ENCODE results near the gene TAF4.

Gene TAF4

DNA sequence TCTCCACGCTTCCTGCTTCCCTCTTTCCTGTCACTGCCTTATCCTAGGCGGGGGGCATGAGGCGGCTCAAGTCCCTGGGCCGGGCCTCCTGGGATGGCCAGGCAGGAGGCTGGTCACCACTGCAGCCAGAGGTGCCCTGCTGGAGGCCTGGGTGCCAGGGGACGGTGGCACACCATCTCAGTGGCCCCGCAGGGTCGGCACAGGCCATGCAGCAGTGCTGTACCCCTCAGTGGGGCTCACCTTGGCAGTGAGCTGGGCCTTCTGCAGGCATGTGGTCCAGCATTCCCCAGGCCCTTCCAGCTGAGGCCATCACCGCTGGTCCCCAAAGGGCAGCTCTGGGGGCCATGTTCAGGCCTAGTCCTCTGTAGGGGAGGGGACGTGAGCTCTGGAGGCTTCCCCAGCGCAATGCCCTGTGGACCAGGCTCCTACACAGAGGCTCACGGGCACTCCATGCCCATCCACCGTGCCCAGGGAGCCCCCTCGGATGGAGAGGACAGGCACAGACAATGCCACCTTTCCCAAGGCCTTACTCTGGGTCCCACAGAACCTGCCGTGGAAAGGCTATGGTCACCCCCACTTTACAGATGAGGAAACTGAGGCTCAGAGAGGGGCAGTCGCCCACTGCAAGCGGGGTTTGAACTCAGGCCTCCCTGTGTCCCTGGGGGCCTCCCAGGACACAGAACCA, 123.8 kb downstream of the TAF4 start:
- DNase-seq (ENCODE audit: insufficient read length, low spot score) (no peak), FAIRE-seq (no peak)
- TF ChIP-seq POLR2A (IDR thresholded peaks at IDR 0.05; ENCODE audit: low read depth, low read length) = no peak

DNA sequence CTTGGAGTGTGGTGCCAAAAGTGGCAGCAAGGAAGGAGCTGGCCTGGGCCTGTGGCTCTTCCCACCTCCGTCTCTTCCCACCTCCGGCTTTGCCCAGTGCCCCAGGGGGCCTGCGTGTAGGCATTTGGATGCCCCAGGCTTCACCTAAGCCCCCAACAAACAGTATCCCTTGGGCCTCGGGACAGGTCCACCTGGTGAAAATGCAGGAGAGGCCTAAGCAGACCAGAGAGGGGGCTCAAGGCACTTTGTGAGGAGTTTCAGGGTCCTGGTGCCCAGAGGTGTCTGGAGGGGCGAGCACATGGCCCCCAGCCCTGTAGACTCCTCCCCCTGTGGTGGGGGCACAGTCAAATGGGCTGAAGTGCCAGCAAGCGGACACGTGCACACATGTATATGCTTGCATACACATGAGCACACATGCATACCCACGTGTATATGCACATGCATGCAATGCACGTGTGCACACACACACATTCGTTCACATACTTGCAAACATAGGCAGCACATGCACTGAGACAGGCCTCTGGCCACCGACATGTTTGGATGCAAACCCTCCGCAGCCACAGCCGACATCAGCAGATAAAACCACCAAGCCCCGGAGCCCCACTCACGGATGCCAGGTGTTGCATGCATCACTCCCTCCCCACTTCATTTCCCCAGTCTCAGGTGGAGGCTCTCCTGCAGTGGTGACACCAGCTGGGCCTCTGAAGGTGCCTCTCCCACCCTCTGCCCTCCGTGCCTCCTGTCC, 124.5 kb downstream of the TAF4 start:
- no peak for FAIRE-seq
- no peak for DNase-seq (ENCODE audit: insufficient read length, low spot score)
- TF ChIP-seq POLR2A (IDR thresholded peaks at IDR 0.05; ENCODE audit: low read depth, low read length) = no peak

DNA sequence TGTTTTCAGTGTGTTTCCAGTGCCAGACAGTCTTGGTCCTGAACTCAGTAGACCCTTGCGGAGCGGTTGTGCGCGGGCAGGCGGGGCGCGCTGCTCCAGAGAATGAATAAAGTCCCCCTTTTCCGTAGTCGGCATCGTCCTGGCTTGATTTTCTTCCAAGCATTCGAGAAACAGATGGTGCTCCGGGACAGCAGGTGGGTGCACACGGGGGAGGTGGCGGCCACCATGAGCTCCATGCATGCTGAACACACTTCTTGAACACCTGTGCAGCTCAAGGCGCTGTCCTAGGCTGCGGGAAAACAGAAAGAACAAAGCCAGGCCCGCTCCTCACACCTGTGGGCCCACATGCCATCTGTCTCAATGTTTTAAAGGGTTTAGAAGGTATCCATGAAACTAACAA, 125.2 kb downstream of the TAF4 start:
- no peak for TF ChIP-seq POLR2A (IDR thresholded peaks at IDR 0.05; ENCODE audit: low read depth, low read length)
- DNase-seq (ENCODE audit: insufficient read length, low spot score) (no peak), FAIRE-seq (no peak)

DNA sequence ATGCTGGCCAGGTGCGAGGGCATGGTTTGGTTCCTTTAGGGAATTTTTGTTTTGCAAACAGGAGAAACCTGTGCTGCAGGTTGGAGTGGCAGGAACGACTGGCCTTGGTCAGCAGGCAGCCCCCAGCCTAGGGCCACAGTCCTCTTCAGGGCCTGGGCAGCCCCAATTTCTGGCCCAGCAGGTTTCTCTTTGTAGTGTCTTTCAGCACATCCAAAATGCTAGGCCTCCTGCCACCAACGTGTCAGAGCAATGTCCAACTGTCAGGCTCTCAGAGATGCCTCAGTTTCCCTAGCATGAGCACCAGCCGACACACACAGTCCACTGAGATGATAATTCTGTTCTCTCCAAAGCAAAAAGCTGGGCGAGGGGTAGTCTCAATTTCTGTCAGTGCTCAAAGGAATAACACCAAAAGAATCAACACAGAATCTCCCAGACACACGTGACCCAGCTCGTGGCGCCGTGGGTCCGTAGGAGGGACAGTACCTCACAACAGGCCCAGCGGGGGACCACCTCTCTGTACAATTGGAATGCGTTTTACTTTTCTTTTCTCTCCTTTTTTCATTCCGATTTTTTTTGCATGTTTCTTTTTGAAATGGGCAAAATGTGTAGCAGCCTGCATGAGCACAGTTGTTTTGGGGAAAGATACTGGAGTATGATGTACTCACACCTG, 125.9 kb downstream of the TAF4 start:
- FAIRE-seq (no peak), DNase-seq (ENCODE audit: insufficient read length, low spot score) (no peak)
- TF ChIP-seq POLR2A (IDR thresholded peaks at IDR 0.05; ENCODE audit: low read depth, low read length) = no peak

DNA sequence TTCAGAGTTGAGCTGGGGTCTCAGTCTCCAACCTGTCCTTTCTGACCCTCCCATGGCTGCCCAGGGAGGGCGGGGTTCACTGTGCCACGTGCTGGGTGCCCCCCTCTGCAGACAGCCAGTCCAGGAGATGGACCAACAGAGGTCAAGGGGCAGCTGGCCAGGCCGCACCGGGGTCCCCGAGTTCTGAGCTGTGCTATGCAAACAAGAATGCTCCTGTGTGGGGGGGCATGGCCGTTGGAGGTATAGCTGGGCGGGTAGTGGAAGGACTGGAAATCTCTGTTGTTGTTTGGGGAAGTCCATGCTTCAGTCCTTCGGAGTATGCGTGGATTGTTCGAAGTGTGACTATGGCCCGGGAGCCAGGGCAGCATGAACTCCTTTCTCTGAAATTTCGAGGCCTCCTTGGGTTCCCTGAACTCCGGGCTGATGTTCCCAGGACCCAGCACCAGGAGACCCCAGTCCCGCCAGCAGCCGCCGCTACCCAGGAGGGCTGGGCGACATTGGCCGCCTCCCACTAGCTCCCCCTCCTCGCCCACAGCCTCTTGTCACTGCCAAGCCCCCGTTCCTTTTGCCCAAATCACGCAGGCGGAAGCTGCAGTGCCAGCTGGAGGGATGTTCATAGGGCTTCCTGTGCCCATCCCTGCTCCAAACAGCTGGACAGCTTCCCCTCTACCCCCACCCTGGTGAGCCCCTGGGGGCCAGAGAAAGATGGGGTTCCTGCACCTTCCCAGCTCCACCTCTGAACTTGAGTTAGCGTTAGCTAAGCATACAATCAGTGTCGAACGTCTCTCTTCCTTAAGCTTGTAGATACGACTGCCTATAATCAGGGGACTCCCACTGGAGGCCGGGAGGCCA, 126.6 kb downstream of the TAF4 start:
- no peak for FAIRE-seq

DNA sequence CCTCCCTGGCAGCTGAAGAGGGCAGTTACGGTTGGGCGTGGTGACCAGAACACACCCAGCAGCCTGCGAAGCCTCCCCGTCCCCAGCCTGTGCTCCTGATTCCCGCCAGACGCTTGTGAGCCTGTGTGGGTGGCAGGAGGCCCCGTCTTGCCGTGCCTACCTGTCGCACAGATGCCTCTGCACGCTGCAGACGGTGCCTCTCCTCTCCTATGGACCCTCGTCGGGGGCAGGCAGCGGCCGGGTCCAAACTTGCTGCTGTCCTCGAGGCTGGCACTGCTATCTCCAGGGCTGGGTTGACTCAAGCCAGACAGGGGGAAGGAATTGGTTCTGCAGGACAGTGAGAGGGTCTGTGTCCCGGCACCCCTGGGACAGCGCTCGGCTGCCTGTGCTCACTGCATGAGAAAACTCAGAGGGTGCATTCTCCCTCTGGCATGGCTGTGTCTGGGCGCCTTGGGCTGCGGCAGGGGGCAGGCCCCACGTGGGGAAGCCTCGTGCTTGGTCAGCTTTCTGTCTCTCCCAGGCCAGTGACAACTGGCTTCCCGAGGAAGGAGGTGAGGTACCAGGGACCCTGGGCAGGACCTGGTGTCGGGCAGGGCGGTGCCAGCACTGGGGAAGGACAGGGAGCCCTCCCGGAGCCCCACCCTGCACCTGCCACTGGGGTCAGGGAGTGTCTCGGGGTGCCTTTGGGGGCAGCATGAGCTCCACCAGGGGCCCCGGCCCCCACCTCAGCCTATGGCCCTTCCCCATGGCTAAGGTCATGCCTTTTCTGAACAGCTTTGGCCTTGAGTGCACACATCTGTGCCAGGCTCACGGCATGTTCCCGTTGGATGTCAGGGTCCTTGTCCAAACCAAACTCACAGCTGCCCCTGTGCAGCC, 127.5 kb downstream of the TAF4 start:
- no peak for TF ChIP-seq POLR2A (IDR thresholded peaks at IDR 0.05; ENCODE audit: low read depth, low read length)
- DNase-seq (ENCODE audit: insufficient read length, low spot score) = no peak
- no peak for FAIRE-seq

More for the DNA sequence above, 126.6 kb downstream of the TAF4 start:
- no peak for TF ChIP-seq POLR2A (IDR thresholded peaks at IDR 0.05; ENCODE audit: low read depth, low read length)
- DNase-seq (ENCODE audit: insufficient read length, low spot score) = no peak

DNA sequence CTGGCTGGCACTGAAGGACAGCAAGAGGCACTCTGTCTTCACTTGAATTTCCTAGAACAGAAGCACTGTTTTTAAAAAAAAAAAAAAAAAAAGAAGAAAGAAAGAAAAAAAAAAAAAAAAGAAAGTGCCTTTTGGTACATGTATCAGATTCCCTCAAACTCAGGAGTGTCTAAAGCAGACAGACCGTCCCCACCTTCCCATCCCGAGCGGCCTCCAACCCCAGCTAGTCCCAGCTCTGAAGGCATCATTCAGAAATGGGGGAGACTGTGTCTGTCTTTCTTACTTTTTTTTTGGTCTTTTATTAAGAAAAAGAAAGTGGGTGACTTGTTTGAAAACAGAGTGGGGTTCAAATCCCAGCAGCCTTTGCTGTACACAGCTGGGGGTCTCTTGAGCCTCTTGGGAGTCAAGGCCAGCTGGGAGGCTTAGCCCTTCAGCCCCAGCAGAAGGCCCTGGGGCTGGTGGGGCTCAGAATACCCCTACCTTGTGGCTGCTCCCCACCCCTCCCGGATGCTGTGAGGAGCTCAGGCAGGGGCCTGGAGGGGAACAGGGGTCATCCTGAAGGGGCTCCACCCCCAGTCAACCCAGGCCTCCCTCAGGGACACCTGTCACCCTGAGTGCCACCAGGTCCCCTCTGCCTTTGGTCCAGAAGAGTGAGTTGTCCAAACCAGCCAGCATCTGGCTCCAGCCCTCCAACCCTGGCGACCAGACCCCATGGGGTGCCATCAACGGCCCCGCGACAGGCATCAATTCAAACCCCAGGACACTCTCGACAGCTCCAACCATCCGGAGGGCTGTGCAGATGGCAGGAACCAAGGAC, 128.3 kb downstream of the TAF4 start:
- no peak for TF ChIP-seq POLR2A (IDR thresholded peaks at IDR 0.05; ENCODE audit: low read depth, low read length)
- DNase-seq (ENCODE audit: insufficient read length, low spot score) (no peak), FAIRE-seq (no peak)

DNA sequence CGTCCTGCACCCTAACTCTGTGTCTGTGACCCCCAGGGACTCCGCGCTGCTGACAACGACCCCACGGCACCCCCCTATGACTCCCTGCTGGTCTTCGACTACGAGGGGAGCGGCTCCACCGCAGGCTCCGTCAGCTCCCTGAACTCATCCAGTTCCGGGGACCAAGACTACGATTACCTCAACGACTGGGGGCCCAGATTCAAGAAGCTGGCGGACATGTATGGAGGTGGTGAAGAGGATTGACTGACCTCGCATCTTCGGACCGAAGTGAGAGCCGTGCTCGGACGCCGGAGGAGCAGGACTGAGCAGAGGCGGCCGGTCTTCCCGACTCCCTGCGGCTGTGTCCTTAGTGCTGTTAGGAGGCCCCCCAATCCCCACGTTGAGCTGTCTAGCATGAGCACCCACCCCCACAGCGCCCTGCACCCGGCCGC, 129.0 kb downstream of the TAF4 start:
- no peak for TF ChIP-seq POLR2A (IDR thresholded peaks at IDR 0.05; ENCODE audit: low read depth, low read length)
- FAIRE-seq (no peak), DNase-seq (ENCODE audit: insufficient read length, low spot score) (no peak)

DNA sequence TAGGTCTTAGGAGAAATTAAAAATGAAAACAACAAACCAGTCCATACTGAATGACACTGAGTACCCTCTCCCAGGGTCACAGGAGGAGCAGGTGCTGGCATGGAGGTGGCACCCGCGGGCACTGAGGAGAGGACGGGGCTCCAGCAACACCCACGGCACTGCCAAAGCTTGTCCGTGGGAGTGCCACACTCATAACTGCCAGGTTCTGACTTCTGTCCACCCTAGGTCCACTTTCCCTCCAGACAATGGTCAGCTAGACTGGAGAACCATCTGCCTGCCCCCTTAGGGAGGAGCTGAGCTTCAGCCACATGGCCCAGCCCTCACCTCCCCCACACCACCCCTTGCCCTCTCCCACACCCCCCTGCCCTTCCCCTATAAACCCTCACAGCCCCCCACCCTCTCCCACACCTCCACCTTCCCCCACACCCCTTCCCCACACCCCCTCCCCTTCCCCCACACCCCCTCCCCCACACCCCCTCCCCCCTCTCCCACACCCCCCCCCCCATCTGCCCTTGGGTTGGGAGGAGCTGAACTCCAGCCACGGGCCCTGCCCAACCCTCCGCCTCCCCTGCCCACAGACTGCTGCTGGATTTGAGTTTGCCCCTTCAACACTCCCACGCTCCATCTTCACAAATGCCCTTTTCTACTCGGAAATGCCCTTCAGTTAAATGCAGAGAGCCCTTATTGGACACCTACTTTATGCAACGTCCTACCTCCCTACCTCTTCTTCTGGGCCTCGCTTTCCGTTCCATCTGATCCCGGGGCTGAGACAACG, 129.6 kb downstream of the TAF4 start:
- no peak for TF ChIP-seq POLR2A (IDR thresholded peaks at IDR 0.05; ENCODE audit: low read depth, low read length)
- FAIRE-seq = no peak
- no peak for DNase-seq (ENCODE audit: insufficient read length, low spot score)

DNA sequence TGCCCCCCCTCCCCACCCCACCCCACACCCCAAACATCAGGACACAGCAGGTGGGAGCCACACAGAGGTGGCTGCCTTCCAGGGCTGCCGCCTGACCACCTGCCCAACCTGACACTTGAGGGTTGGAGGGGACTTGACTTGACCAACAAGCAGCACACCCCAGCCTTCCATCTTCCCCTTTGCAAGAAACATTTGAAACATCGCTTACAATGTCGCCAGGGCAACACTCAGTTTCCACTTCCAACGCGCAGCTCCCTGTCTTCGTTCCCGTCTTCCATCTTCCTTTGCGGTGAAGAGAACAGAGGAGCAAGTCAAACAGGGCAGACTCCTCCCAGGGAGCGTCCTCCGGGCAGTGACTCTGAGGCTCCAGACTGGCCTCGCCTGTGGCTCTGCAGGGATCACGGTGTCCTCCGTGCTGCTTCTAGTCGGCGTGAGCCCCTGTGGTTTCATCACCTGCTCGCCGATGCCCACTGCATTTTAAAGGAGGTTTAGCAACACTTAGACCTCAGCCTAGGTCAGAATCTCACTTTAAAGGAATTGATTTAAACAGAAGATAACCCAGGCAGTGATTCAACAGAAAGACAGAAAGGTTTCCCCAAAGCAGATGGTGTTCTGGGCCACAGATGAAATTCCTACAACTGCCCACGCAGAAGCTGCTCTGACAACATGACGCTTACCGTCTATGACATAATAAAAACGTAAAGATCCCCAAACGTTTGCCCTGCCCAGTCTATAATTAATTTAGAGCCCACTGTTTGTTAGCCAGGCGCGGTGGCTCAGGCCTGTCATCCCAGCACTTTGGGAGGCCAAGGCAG, 130.8 kb downstream of the TAF4 start:
- TF ChIP-seq POLR2A (IDR thresholded peaks at IDR 0.05; ENCODE audit: low read depth, low read length) = no peak
- no peak for FAIRE-seq
- no peak for DNase-seq (ENCODE audit: insufficient read length, low spot score)
